GM19193 (cell line): Measurements from ENCODE around the gene PARPBP.

Source experiments
- POLR2A ChIP-seq: IDR thresholded peaks from 4 replicates; pipeline ENCODE4 v1.6.1; 2011; ENCODE audit not compliant: insufficient read depth, insufficient read length; ENCODE audit errors: extremely low read depth

Gene PARPBP

GRCh38 chr12:102232036-102232435 is 112.1 kb downstream of the PARPBP start:
- TF ChIP-seq POLR2A: no peak

GRCh38 chr12:102232446-102232845 is 112.5 kb downstream of the PARPBP start:
- TF ChIP-seq POLR2A: no peak

- no peak for TF ChIP-seq POLR2A
Measured at GRCh38 chr12:102234599-102234998, 114.6 kb downstream of the PARPBP start.
